ENCODE data around the gene NR1D1. TPM values are rescaled to one million over a fixed set of nuclear protein-coding genes. Genes with fewer than 3 reads are reported as not detected.
"Not testable (repeated sequence)": the region's sequence is repeated elsewhere in the genome, so short reads cannot be mapped to it uniquely, and the experiment has no call there.

The NR1D1 gene
- 20.1 TPM for total RNA-seq
- long read RNA-seq, transcript NR1D1-201 (8 exons, 2,772 nt), result major isoform, 14 of 23 reads
- long read RNA-seq, partial matches to known transcripts, result 8 of 23 reads
- long read RNA-seq, other reads (novel, unspliced or antisense), result 1 of 23 reads

DNA sequence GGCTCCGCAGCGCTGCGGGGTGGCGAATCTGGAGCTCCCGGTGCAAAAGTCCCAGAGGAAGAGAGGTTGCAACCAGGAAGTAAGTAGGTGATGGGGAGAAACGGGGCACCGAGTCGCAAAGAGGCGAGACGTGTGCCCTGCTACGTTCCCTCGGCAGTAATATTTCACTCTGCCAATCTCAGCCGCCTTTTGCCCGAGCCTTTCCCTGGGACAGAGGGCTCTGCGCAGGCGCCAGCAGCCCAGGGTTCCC, at the start of gene NR1D1:
TSS of gene NR1D1 (minus strand) at position 171 of the 250 bp plus-strand sequence. CDS start 495 bp downstream, outside the sequence.
- ATAC-seq (no peak), DNase-seq (no peak)
- Histone ChIP-seq H3K9me3 (no peaks in the 10 kb centered on the region), H3K36me3 (peaks cover 25% of the 10 kb centered on the region), H3K27me3 (ENCODE audit: low read depth) (no peaks in the 10 kb centered on the region), H3K27ac (peak within 1 kb of the TSS; percentile 95), H3K4me3 (peak within 1 kb of the TSS; percentile 83), H3K4me1 (peaks cover 80% of the 10 kb centered on the region)
- intact Hi-C loops (cut with DNase I), result no loop called here
- TF ChIP-seq, protein P1, sequence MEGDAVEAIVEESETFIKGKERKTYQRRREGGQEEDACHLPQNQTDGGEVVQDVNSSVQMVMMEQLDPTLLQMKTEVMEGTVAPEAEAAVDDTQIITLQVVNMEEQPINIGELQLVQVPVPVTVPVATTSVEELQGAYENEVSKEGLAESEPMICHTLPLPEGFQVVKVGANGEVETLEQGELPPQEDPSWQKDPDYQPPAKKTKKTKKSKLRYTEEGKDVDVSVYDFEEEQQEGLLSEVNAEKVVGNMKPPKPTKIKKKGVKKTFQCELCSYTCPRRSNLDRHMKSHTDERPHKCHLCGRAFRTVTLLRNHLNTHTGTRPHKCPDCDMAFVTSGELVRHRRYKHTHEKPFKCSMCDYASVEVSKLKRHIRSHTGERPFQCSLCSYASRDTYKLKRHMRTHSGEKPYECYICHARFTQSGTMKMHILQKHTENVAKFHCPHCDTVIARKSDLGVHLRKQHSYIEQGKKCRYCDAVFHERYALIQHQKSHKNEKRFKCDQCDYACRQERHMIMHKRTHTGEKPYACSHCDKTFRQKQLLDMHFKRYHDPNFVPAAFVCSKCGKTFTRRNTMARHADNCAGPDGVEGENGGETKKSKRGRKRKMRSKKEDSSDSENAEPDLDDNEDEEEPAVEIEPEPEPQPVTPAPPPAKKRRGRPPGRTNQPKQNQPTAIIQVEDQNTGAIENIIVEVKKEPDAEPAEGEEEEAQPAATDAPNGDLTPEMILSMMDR (IDR thresholded peaks at IDR 0.05), result no peak

DNA sequence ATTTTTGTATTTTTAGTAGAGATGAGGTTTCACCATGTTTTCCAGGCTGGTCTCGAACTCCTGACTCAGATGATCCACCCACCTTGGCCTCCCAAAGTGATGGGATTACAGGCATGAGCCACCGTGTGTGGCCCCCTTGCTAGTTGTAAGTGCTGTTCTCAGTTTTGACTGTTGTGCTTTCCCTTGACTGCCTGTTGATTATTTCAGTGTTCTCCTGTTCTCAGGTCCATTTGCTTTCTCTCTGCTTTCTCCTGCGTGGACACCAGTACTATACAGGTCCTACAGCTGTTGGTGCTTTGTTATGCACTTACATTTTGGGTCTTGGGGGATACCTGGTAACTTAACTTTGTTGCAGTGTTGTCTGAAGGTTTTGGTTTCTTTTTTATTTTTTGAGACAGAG, 48.1 kb upstream of the NR1D1 start:
- Histone ChIP-seq H3K4me1 (peaks cover 19% of the 10 kb centered on the region), H3K4me3 (no peak overlapping the region), H3K27ac (no peak overlapping the region), H3K9me3 (no peaks in the 10 kb centered on the region), H3K36me3 (peaks cover 91% of the 10 kb centered on the region), H3K27me3 (ENCODE audit: low read depth) (no peaks in the 10 kb centered on the region)
- TF ChIP-seq, protein P1 (IDR thresholded peaks at IDR 0.05), result no peak
- DNase-seq (no peak), ATAC-seq (no peak)
- intact Hi-C loops (cut with DNase I), result no loop called here

DNA sequence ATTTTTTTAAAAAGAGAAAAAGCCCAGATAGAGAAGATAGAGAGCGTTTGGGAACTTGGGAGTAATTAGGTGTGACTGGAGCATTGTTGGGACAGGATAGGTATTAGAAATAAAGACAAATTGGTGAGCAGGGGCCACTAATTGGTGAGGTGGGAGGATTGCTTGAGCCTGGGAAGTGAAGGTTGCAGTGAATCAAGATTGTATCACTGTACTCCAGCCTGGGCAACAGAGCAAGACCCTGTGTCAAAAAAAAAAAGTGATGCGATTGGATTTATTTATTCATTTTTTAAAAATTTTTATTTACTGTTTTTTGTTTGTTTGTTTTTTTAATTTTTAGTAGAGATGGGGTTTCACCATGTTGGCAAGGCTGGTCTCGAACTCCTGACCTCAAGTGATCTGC, 45.1 kb upstream of the NR1D1 start:
- DNase-seq (no peak), ATAC-seq (no peak)
- Histone ChIP-seq H3K4me1 (peaks cover 27% of the 10 kb centered on the region), H3K4me3 (no peak overlapping the region), H3K36me3 (peaks cover 90% of the 10 kb centered on the region), H3K9me3 (no peaks in the 10 kb centered on the region), H3K27ac (no peak overlapping the region), H3K27me3 (ENCODE audit: low read depth) (no peaks in the 10 kb centered on the region)
- TF ChIP-seq, protein P1 (IDR thresholded peaks at IDR 0.05), result no peak
- intact Hi-C loops (cut with DNase I), result no loop called here

DNA sequence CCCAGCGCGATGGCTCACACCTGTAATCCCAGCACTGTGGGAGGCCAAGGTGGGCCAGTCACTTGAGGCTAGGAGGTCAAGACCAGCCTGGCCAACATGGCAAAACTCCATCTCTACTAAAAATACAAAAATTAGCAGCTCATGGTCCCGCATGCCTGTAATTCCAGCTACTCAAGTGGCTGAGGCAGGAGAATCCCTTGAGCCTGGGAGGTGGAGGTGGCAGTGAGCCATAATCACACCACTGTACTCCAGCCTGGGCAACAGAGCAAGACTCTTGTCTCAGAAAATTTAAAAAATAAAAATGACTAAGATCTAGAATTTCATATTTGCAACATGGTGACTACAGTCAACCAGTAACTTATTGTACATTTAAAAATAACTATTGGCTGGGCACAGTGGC, 42.8 kb upstream of the NR1D1 start:
- H3K9me3 ChIP-seq; H3K27ac ChIP-seq; DNase-seq; H3K27me3 ChIP-seq (ENCODE audit: low read depth); intact Hi-C loops (cut with DNase I); H3K4me3 ChIP-seq; ATAC-seq: not testable (repeated sequence)
- peaks cover 37% of the 10 kb centered on the region for H3K4me1 ChIP-seq
- H3K36me3 ChIP-seq, result peaks cover 67% of the 10 kb centered on the region

DNA sequence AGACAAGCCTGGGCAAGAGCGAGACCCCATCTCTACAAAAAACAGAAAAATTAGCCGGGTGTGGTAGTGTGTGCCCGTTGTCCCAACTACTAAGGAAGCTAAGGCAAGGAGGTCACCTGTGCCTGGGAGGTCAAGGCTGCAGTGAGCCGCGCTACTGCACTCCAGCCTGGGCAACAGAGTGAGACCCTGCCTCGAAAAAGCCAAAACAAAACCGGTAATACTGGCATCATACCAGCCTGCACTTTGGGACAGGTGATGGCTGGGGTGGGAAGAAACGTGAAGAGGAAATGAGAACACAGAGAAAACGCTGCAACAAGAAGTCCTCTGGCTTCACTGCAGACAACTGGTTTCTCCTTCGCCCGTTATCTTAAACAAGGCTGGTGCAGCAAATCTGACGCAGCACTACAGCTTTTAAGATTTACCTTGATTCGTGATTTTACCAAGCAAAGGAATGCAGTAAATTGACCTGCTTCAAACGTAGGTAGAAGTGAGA, 39.2 kb upstream of the NR1D1 start:
- peaks cover 63% of the 10 kb centered on the region for H3K36me3 ChIP-seq

DNA sequence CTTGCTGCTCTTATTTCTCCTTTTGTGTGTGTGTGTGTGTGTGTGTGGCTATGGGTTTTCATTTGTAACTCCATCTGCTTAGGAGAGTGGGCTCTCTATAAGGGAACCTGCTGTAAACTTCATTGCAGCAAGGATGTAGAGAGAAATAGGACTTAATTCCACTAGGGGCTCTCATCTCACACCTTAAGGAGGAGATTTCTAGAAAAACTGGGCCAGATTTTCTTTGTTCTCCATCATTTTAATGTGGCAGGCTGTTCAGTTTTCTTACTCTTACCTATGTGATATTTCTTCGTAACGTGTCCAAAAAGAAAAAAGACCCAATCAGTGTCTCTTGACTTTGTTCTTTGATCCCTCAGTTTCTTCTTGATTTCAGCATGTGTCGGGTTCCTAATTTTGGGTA, 35.4 kb upstream of the NR1D1 start:
- DNase-seq, result no peak
- Histone ChIP-seq H3K27me3 (ENCODE audit: low read depth) (no peaks in the 10 kb centered on the region), H3K4me3 (no peak overlapping the region), H3K9me3 (no peaks in the 10 kb centered on the region), H3K27ac (no peak overlapping the region), H3K4me1 (peaks cover 19% of the 10 kb centered on the region), H3K36me3 (peaks cover 67% of the 10 kb centered on the region)
- TF ChIP-seq, protein P1 (IDR thresholded peaks at IDR 0.05), result no peak
- no peak for ATAC-seq
- intact Hi-C loops (cut with DNase I), result no loop called here

More for the DNA sequence above, 39.2 kb upstream of the NR1D1 start:
- H3K27me3 ChIP-seq (ENCODE audit: low read depth), result no peaks in the 10 kb centered on the region
- peak overlapping the region; percentile 73 for H3K4me3 ChIP-seq
- ATAC-seq, result peak in 1 of 2 donors; percentile 6
- TF ChIP-seq, protein P1 (IDR thresholded peaks at IDR 0.05), result no peak
- no peak for DNase-seq
- peak overlapping the region; percentile 91 for H3K27ac ChIP-seq
- intact Hi-C loops (cut with DNase I), result no loop called here
- H3K9me3 ChIP-seq, result no peaks in the 10 kb centered on the region
- H3K4me1 ChIP-seq, result peaks cover 29% of the 10 kb centered on the region

Data from lower lobe of right lung (tissue), 2 donors.